ENCODE results near the gene MYL3.

GRCh38 chr3:46860810-46861604 lies 2.2 kb downstream of the MYL3 start:
- no peak for TF ChIP-seq CTCF (IDR thresholded peaks at IDR 0.05)
- TF ChIP-seq POLR2A (IDR thresholded peaks at IDR 0.05), result no peak
- no peak for TF ChIP-seq EP300 (IDR thresholded peaks at IDR 0.05)
